K562 (cell line): ENCODE measurements around the gene DNAAF8. TPM values are rescaled to one million over a fixed set of nuclear protein-coding genes. Genes with fewer than 3 reads are reported as not detected.

ENCODE experiments used
- FOXJ2 ChIP-seq: fragments of 200-800 bp; sonication (Bioruptor generic); IDR thresholded peaks from 2 replicates; pipeline ENCODE4 v1.6.1; 2016; ENCODE audit warnings: missing genetic modification characterization, missing compliant biosample characterization
- FOXJ3 ChIP-seq: sonication (generic); formaldehyde crosslinking; IDR thresholded peaks from 2 replicates; pipeline ENCODE4 v1.4.0; 2020; ENCODE audit warnings: mild to moderate bottlenecking, missing genetic modification reagents
- MAFF ChIP-seq: IDR thresholded peaks from 2 replicates; pipeline ENCODE4 v1.6.1; 2012; ENCODE audit warnings: low read length, improper control_type of control experiment
- PCBP1 ChIP-seq: fragments of 200-400 bp; formaldehyde crosslinking; IDR thresholded peaks from 2 replicates; pipeline ENCODE4 v1.6.1; 2018; ENCODE audit warnings: mild to moderate bottlenecking, low read depth, low read length; ENCODE audit not compliant: poor library complexity, severe bottlenecking
- PCBP2 ChIP-seq: fragments of 200-400 bp; formaldehyde crosslinking; IDR thresholded peaks from 2 replicates; pipeline ENCODE4 v1.6.1; 2018; ENCODE audit warnings: low read length, low read depth, mild to moderate bottlenecking, moderate library complexity; ENCODE audit not compliant: poor library complexity, severe bottlenecking
- PHF20 ChIP-seq: fragments of 450-650 bp; IDR thresholded peaks from 2 replicates; pipeline ENCODE4 v1.6.1; 2018; ENCODE audit not compliant: partially characterized antibody
- PHF8 ChIP-seq: fragments of 200-600 bp; sonication (generic); IDR thresholded peaks from 2 replicates; pipeline ENCODE4 v1.6.1; 2012; ENCODE audit warnings: mixed run types, mild to moderate bottlenecking, inconsistent platforms, low read length, moderate library complexity, borderline replicate concordance
- PHTF2 ChIP-seq: fragments of 250-450 bp; sonication (Bioruptor Pico); IDR thresholded peaks from 2 replicates; pipeline ENCODE4 v1.5.0; 2021; ENCODE audit warnings: mild to moderate bottlenecking
- POU5F1 ChIP-seq: fragments of 150-350 bp; IDR thresholded peaks from 2 replicates; pipeline ENCODE4 v1.6.1; 2014; ENCODE audit warnings: borderline replicate concordance, low read length, low read depth, mild to moderate bottlenecking; ENCODE audit not compliant: partially characterized antibody
- TEAD4 ChIP-seq, 2 experiments: sonication (generic) in 1 of 2; formaldehyde crosslinking in 1 of 2; IDR thresholded peaks; 2 replicates each; pipeline versions ENCODE4 v1.6.1 to v1.8.0; 2012 to 2022; ENCODE audit warnings: borderline replicate concordance in 1 of 2, inconsistent platforms in 1 of 2, low read length in 1 of 2, mild to moderate bottlenecking in 1 of 2, missing genetic modification reagents in 1 of 2
- UBTF ChIP-seq, 2 experiments: IDR thresholded peaks; 2 replicates each; pipeline ENCODE4 v1.6.1; 2012; ENCODE audit warnings: improper control_type of control experiment in 2 of 2, low read depth in 2 of 2, low read length in 2 of 2, borderline replicate concordance in 1 of 2
- ZBTB40 ChIP-seq, 2 experiments: fragments of 450-650 bp in 1 of 2; sonication (generic) in 1 of 2; formaldehyde crosslinking in 1 of 2; IDR thresholded peaks; 2 replicates each; pipeline versions ENCODE4 v1.7.1 to v1.9.0; 2016 to 2022; ENCODE audit warnings: inconsistent platforms in 1 of 2, mild to moderate bottlenecking in 1 of 2, missing genetic modification reagents in 1 of 2
- ZKSCAN1 ChIP-seq: fragments of 150-350 bp; IDR thresholded peaks from 2 replicates; pipeline ENCODE4 v1.6.1; 2016; ENCODE audit warnings: low read depth, low read length
- ZNF143 ChIP-seq: sonication (generic); formaldehyde crosslinking; IDR thresholded peaks from 2 replicates; pipeline ENCODE4 v1.9.0; 2022; ENCODE audit warnings: mild to moderate bottlenecking, missing genetic modification reagents
- ZNF212 ChIP-seq: fragments of 450-650 bp; formaldehyde crosslinking; IDR thresholded peaks from 2 replicates; pipeline ENCODE4 v1.4.0; 2020; ENCODE audit warnings: mild to moderate bottlenecking
- polyA plus RNA-seq, 8 experiments: library from polyadenylated mRNA; depleted of rRNA in 4 of 8; stranded (reverse) in 5 of 8; unstranded in 3 of 8; fragments of >200 nt; fragmentation: Nextera tagmentation in 2 of 8; fragmentation: Illumina TruSeq in 1 of 8; extraction: Ambion mirVana in 2 of 8; extraction: Trizol in 1 of 8; gene quantifications; 2 replicates each; pipeline versions ENCODE4 v1.2.1 to v1.2.3, GENCODE V29; 2011 to 2014; ENCODE audit warnings: inconsistent platforms in 1 of 8, missing spikeins in 1 of 8
- total RNA-seq, 7 experiments: library from RNA; depleted of rRNA in 6 of 7; stranded (reverse); fragments of >200 nt in 6 of 7; fragmentation: Illumina TruSeq in 2 of 7; extraction: Trizol in 2 of 7; gene quantifications; 2 replicates each; pipeline versions ENCODE4 v1.2.1 to v1.2.3, GENCODE V29; 2011 to 2021; ENCODE audit warnings: low replicate concordance in 1 of 7

DNAAF8 gene
- total and polyA plus RNA-seq, 9 of the 15 experiments (the other 6 are each of a cell fraction or from before 2014, with no cell fraction given) = 0.04 to 0.12 (median 0.10) TPM; not detected in 6

- TF ChIP-seq MAFF (no peak), PHTF2 (CRISPR knock-in tag) (no peak), PCBP2 (no peak), FOXJ2 (0 out of 2 replicates have a peak, but pooled peaks have one; percentile 60), PHF20 (no peak), ZNF143 (CRISPR knock-in tag) (no peak), POU5F1 (no peak), TEAD4 (IDR thresholded peaks at IDR 0.05; ENCODE audit: low read length) (no peak), TEAD4 (CRISPR knock-in tag; IDR thresholded peaks at IDR 0.05; ENCODE audit: borderline replicate concordance) (no peak), FOXJ3 (CRISPR knock-in tag) (no peak), PHF8 (peak; percentile 57; the same call in 1 of the 2 replicates), PCBP1 (no peak), ZBTB40 (IDR thresholded peaks at IDR 0.05) (no peak), ZBTB40 (CRISPR knock-in tag; IDR thresholded peaks at IDR 0.05) (no peak), ZNF212 (no peak), UBTF (IDR thresholded peaks at IDR 0.05; ENCODE audit: borderline replicate concordance in 1 of 2, low read depth in 2 of 2, low read length in 2 of 2) (no peak), ZKSCAN1 (no peak)
Measured at GRCh38 chr16:4734730-4735535, 596 bp downstream of the DNAAF8 start (continued).
